Measurements from ENCODE around the gene MTMR3.
"Not testable (repeated sequence)": the region's sequence is repeated elsewhere in the genome, so short reads cannot be mapped to it uniquely, and the experiment has no call there.

- TF ChIP-seq CTCF (conservative IDR thresholded peaks at IDR 0.05; ENCODE audit: low read length); EZH2phosphoT487 (IDR thresholded peaks at IDR 0.05; ENCODE audit: borderline replicate concordance, low read depth, low read length): not testable (repeated sequence)
Measured at GRCh38 chr22:29859030-29859429, 23.9 kb upstream of the MTMR3 start.

Measured in OCI-LY7 (cell line).